Measurements from ENCODE around the gene AFAP1.

GRCh38 chr4:7908668-7909067 lies 31.0 kb downstream of the AFAP1 start:
- TF ChIP-seq CTCF (IDR thresholded peaks at IDR 0.05) (no peak), ZFX (IDR thresholded peaks at IDR 0.05; ENCODE audit: borderline replicate concordance) (no peak)
